UCSD-AML1 (cell line): Measurements from ENCODE around the gene RNU1-4.
"Not testable (repeated sequence)": the region's sequence is repeated elsewhere in the genome, so short reads cannot be mapped to it uniquely, and the experiment has no call there.

Experiments used
- DNase-seq: peaks from one replicate; lab custom pipeline; 2025; ENCODE audit not compliant: unreplicated experiment; lab: John Stamatoyannopoulos, UW

The RNU1-4 gene

DNA sequence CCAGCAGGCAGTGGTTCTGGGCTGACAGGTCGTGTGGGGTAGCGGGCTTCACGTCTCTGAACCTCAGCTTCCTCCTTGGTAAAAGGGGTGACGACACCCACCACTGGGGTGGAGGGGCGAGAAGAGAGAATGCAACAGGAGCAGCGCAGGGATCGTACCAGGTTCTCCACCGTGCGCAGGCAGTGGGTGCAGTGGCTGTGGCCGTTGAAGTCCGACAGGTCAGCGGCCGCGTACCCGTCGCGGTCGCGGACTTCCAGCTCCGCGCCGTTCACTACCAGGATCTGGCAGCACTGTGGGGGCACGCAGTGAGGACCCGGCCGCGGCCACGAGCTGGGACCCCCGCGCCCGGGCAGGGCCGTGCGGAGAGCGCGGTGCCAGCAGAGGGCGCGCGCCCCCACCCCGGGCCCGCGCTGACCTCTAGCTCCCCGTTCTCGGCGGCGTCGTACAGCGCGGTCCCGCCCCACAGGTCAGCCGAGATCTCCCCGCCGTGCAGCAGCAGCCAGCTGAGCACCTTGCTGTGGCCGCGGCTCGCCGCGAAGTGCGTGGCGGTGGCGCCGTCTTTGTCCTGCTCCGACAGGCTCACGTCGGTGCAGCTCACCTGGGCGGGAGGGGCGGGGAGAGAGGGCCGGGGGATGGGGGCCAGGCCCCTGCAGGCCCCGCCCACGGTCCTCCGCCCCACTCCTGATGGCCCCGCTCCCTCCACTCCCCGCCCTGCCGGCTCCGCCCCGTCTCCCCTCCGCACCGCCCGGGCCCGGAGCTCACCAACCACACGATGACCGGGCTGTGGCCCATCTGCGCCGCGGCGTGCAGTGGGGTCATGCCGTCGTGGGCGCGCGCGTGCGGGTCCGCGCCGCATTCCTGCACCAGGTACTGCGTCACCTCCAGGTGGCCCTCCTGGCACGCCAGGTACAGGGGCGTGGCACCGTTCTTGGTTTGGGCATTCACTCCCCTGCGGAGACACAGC lies 32.9 kb upstream of the RNU1-4 start:
- not testable (repeated sequence) for DNase-seq

DNA sequence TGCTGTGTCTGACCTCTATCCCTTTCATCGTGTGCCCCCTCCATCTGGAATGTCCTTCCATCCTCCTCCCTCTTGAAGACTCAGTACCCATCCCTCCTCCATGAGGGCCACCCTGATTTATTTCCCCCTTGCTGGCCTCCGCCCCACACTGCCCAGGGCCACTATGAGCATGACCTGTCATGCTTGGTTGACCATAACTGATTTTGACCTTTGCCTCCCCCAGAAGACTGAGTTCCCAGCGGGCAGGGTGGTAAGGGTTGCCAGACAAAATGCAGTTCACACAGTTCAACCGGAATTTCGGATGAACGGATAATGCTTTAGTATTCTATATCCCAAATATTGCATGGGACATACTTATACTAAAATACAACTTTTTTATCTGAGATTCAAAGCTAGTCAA lies 31.6 kb upstream of the RNU1-4 start:
- not testable (repeated sequence) for DNase-seq

- DNase-seq: not testable (repeated sequence)
Measured at GRCh38 chr1:16709659-16710087, 30.6 kb upstream of the RNU1-4 start.

GRCh38 chr1:16710618-16711017 lies 29.7 kb upstream of the RNU1-4 start:
- DNase-seq: not testable (repeated sequence)

DNA sequence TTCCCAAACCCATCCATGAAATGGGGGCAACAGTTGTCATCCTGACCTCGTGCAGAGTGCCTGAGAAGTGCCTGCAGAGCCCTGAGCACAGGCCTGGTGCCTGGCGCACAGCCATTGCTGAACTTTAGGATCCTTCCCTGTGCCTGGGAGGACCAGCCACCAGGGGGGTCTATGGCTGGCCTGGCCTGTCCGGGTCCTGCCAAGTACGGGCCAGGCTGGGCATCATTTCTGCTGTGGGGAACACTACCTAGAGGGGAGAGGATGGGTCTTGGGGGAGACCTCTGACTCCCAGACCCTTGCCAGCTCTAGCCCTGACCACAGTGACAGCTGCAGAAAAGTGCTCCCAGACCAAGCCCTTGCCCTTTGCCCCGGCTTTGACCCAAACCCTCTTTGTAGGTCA lies 28.2 kb upstream of the RNU1-4 start:
- DNase-seq: not testable (repeated sequence)

- DNase-seq: not testable (repeated sequence)
Measured at GRCh38 chr1:16712582-16712981, 27.7 kb upstream of the RNU1-4 start.

DNA sequence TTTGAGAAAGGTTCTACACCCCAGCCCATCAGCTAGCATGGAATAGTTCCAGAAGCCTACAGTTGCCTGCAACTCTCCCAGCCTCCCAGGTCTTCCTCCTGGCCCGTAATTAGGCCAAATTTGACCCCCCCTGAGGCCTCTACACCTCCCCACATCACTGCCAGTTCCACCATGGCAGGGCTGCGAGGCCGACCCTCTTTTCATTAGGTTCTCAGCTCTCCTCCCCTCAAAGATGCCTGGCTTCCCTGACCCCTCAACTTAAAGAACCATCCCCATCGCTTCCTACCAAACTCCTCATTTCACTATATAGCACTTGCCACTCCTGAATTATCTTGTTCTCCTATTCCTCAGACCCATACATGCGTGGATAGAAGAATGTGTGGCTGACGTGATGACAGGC lies 27.3 kb upstream of the RNU1-4 start:
- DNase-seq: not testable (repeated sequence)

- not testable (repeated sequence) for DNase-seq
Measured at GRCh38 chr1:16713480-16713879, 26.8 kb upstream of the RNU1-4 start.

GRCh38 chr1:16716691-16717335 lies 23.5 kb upstream of the RNU1-4 start:
- no peak for DNase-seq

- DNase-seq: no peak
Measured at GRCh38 chr1:16717336-16718098, 22.8 kb upstream of the RNU1-4 start.

DNA sequence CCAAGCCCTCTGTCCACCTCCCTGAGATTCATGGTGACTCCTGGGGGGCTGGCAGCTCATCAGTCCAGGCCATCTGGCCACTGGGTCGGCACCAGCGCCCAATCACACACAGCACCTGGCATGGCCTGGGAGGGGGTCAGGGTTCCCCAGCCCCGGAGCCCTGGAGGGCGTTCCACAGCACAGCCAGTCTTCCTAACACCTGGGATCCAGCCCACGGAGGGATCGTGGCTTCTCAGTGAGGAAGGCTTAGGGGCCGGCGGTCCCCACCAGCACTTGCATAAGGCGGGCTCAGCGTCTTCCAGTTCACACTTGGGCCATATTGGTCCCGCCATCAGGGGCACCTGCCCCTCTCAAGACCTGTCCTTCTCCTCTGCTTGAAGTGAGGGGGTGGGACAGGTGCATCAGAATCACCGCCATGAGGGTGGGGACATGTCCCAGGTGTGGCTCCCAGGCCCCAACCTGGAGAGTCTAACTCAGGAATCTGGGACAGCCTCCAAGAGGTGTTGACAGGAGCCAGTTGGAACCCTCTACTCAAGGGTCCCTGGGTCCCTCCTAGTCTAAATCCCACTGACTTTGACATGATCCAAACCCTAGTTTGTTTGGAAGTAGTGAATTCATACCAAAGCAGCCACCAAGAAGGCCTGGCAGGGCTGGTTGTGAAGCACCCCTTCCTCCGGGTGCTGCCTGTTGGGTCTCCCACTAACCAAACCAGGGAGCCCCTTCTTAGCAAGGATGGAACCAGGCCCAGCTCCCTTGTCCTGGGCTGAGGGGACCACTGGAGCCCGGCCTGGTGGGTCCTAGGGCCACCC lies 22.0 kb upstream of the RNU1-4 start:
- not testable (repeated sequence) for DNase-seq

DNA sequence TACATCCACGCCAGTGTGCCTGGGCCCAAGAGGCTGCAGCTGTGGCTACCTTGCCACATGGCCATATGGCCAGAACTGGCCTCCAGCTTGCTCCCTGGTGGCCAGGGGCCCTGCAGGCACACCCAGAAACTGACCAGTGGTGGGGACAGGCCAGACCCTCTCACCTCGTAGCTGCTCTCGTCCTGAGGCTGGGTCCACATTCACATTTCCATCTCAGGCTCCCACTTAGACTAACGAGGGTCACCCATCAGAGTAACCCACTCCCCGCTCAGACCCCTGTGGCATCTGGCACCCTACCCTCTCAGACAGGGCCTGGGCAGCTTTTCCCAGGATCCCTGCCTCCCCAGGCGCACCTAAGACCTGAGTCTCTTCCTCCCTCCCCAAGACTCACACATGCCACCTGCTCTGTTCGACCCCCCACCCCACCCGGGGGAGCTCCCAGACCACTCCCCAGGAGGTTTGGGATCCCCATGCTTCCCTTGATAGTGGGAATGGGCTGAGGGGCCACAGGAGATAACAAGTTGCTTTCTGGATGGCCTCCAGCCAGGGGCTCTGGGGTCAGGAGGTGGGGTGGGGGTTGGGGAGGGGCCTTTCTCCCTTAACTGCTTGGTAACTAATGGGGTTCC lies 21.3 kb upstream of the RNU1-4 start:
- no peak for DNase-seq

- no peak for DNase-seq
Measured at GRCh38 chr1:16719571-16720350, 20.6 kb upstream of the RNU1-4 start.

DNA sequence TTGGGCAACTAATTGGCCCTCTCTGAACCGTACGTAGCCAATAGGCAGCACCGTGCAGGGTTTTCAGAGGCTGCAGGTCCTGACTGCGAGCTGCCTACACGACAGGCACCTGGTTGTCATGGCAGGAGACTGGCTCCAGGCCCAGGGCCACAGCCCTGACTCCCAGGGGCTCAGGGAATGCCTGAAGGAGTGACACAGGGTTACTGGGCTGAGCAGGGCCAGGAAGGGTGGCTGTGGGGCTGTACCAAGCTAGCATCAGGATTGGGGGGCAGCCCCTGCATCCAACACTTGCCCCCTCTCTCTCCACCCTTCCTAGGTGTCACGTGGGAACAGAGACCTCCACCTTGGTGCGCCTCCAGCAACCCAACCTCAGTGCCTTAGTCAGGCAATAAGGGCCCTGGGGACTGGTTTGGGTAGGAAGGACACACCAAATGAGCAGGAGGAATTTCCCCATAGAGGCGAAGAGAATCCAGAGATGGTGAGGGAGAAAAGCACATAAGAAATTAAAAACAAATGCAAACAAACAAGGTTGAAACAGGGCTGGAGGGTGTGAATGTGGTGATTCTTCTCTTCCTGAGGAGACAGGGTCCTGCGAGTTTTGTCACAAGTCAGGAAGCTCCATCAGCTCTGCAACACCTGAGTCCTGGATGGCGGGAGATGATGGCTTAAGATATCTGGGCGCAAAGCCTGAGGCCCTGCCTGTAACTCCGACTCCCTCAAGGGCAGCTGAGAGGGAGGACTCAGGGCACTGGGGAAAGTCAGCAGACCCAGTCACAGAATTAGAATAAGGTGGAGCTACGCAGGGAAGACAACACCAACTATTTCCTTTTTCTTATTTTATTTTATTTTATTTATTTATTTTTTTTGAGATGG lies 19.7 kb upstream of the RNU1-4 start:
- no peak for DNase-seq

DNA sequence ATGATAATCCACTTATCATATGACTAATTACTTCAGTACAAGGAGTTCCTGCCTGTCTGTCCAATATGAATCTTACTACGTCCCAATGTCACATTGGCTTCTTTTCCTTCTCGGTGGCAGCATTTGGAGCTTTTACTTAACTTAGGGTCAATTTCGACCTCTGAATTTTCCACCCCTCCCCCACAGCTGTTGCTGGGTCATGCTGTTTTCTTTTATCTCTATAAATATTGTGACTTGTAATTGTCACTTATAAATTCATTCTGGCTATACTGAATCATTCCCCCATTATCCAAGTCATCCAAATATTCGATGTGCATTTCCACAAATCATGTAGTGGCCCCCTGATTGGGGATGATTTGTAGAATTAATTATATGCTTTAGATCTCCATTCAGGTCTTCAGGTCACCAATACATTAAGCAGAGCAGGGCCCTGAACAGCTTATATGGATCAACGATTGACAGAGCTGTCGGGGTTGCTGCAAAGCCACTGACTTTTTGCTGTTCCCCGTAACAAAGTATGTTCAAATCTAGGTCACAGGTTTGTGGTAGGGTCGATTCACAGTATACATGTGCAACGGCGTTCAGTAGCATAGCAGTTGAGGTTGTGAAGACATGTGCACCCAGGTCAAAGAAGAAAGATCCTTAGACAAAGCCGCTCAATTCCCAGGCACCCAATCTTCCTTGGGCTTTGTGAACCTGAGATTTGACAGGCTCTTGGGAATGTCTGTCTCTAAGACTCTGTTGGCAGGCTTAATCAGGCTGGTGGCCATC lies 18.3 kb upstream of the RNU1-4 start:
- DNase-seq: no peak

GRCh38 chr1:16724718-16725438 lies 15.4 kb upstream of the RNU1-4 start:
- no peak for DNase-seq
